Measurements from ENCODE around the gene BIN1.

DNA sequence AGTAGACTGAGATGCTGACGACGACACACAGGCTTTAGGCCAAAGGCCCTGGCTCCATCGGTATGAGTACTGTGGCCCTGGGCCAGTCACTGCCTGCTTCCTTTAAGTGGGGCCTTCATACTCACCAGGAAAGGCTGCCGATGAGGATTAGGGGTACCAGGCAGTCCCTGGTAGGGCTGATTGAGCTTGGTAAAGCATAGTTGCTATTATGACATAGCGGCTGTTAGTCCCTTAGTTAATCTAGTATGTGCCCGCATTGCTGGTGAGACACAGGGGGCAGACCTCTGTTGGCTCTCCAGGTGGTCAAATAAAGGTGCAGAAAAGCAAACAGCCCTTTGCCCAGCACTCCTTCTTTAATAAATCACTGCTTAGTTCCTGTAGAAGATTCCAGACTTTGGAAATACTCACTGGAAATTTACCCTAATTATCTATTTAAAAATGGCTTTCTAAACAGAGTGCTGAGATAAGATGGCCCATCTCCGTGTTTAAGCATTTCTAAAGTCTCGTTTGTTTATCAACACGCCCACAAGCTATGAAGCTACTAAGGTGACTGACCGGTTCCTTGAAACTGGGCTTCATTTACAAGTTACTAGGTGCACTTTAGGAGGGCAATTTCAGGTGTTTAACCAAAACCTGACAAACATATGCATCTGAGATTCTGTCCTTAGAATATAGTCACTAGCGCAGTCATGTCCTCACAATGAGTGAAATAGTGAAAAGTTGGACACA, 8.7 kb upstream of the BIN1 start:
- TF ChIP-seq, protein P1, sequence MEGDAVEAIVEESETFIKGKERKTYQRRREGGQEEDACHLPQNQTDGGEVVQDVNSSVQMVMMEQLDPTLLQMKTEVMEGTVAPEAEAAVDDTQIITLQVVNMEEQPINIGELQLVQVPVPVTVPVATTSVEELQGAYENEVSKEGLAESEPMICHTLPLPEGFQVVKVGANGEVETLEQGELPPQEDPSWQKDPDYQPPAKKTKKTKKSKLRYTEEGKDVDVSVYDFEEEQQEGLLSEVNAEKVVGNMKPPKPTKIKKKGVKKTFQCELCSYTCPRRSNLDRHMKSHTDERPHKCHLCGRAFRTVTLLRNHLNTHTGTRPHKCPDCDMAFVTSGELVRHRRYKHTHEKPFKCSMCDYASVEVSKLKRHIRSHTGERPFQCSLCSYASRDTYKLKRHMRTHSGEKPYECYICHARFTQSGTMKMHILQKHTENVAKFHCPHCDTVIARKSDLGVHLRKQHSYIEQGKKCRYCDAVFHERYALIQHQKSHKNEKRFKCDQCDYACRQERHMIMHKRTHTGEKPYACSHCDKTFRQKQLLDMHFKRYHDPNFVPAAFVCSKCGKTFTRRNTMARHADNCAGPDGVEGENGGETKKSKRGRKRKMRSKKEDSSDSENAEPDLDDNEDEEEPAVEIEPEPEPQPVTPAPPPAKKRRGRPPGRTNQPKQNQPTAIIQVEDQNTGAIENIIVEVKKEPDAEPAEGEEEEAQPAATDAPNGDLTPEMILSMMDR (IDR thresholded peaks at IDR 0.05) = no peak
- TF ChIP-seq EP300 (IDR thresholded peaks at IDR 0.05) = no peak
- TF ChIP-seq POLR2A (IDR thresholded peaks at IDR 0.05) = no peak

All from gastroesophageal sphincter (tissue), 3 donors.